HepG2 (cell line): ENCODE data around the gene GNG7. TPM values are rescaled to one million over a fixed set of nuclear protein-coding genes. Genes with fewer than 3 reads are reported as not detected.

Experiments used
- FOXA3 ChIP-seq: IDR thresholded peaks from 2 replicates; pipeline ENCODE4 v1.6.1; 2016; ENCODE audit warnings: missing genetic modification reagents, missing compliant biosample characterization
- GFI1 ChIP-seq: sonication (generic); formaldehyde crosslinking; IDR thresholded peaks from 2 replicates; pipeline ENCODE4 v1.5.0; 2020; ENCODE audit warnings: missing genetic modification reagents, mild to moderate bottlenecking, borderline replicate concordance
- IKZF1 ChIP-seq: fragments of 450-650 bp; IDR thresholded peaks from 2 replicates; pipeline ENCODE4 v1.7.1; 2016
- KDM2A ChIP-seq: sonication (generic); formaldehyde crosslinking; IDR thresholded peaks from 2 replicates; pipeline ENCODE4 v1.4.0; 2020; ENCODE audit warnings: low read depth, missing genetic modification reagents, borderline replicate concordance
- NFRKB ChIP-seq: fragments of 450-650 bp; IDR thresholded peaks from 2 replicates; pipeline ENCODE4 v1.6.1; 2017
- PAF1 ChIP-seq: IDR thresholded peaks from 2 replicates; pipeline ENCODE4 v1.6.1; 2016; ENCODE audit warnings: missing genetic modification reagents, missing compliant biosample characterization
- PRDM4 ChIP-seq: sonication (generic); formaldehyde crosslinking; IDR thresholded peaks from 2 replicates; pipeline ENCODE4 v1.9.0; 2021; ENCODE audit warnings: missing genetic modification reagents, borderline replicate concordance
- RBAK ChIP-seq: sonication (generic); formaldehyde crosslinking; IDR thresholded peaks from 2 replicates; pipeline ENCODE4 v1.5.1; 2020; ENCODE audit warnings: mild to moderate bottlenecking, missing genetic modification reagents
- RBM39 ChIP-seq: fragments of 200-400 bp; formaldehyde crosslinking; IDR thresholded peaks from one replicate; pipeline ENCODE4 v1.6.1; 2018; ENCODE audit warnings: antibody characterized with exemption, mild to moderate bottlenecking, low read depth, low read length; ENCODE audit not compliant: poor library complexity, severe bottlenecking
- TCF7 ChIP-seq: sonication (generic); IDR thresholded peaks from 2 replicates; pipeline ENCODE4 v1.6.1; 2016; ENCODE audit warnings: antibody characterized with exemption, low read depth
- TEF ChIP-seq: sonication (generic); formaldehyde crosslinking; IDR thresholded peaks from 2 replicates; pipeline ENCODE4 v1.5.0; 2020; ENCODE audit warnings: missing genetic modification reagents
- ZFP82 ChIP-seq: sonication (generic); formaldehyde crosslinking; IDR thresholded peaks from 2 replicates; pipeline ENCODE4 v1.5.1; 2020; ENCODE audit warnings: mild to moderate bottlenecking, missing genetic modification reagents, borderline replicate concordance
- ZHX1 ChIP-seq: sonication (generic); formaldehyde crosslinking; IDR thresholded peaks from 2 replicates; pipeline ENCODE4 v1.8.1; 2022; ENCODE audit warnings: low read depth, mild to moderate bottlenecking, missing genetic modification reagents
- ZNF460 ChIP-seq: sonication (generic); formaldehyde crosslinking; IDR thresholded peaks from 2 replicates; pipeline ENCODE4 v1.5.1; 2020; ENCODE audit warnings: missing genetic modification reagents, mild to moderate bottlenecking, borderline replicate concordance
- ZNF484 ChIP-seq: sonication (generic); formaldehyde crosslinking; IDR thresholded peaks from 2 replicates; pipeline ENCODE4 v1.5.1; 2020; ENCODE audit warnings: mild to moderate bottlenecking, low read depth, missing genetic modification reagents, borderline replicate concordance
- ZNF672 ChIP-seq: sonication (generic); formaldehyde crosslinking; IDR thresholded peaks from 2 replicates; pipeline ENCODE4 v1.8.1; 2022; ENCODE audit warnings: missing genetic modification reagents
- ZNF704 ChIP-seq: sonication (generic); formaldehyde crosslinking; IDR thresholded peaks from 2 replicates; pipeline ENCODE4 v1.8.1; 2023; ENCODE audit warnings: mild to moderate bottlenecking, inconsistent platforms, moderate library complexity, missing genetic modification reagents, borderline replicate concordance
- ZNF800 ChIP-seq: sonication (generic); formaldehyde crosslinking; IDR thresholded peaks from 2 replicates; pipeline ENCODE4 v1.4.0; 2020; ENCODE audit warnings: missing genetic modification reagents
- ZNF816 ChIP-seq: sonication (generic); formaldehyde crosslinking; IDR thresholded peaks from 2 replicates; pipeline ENCODE4 v1.8.0; 2022; ENCODE audit warnings: missing genetic modification reagents, mild to moderate bottlenecking, borderline replicate concordance
- ZNF891 ChIP-seq: sonication (generic); formaldehyde crosslinking; IDR thresholded peaks from 2 replicates; pipeline ENCODE4 v1.5.0; 2020; ENCODE audit warnings: mild to moderate bottlenecking, missing genetic modification reagents
- polyA plus RNA-seq, 8 experiments: library from polyadenylated mRNA; depleted of rRNA in 3 of 8; stranded (reverse) in 7 of 8; unstranded in 1 of 8; fragments of >200 nt; fragmentation: Illumina TruSeq in 4 of 8; extraction: Trizol in 4 of 8; gene quantifications; 2 replicates each; pipeline versions ENCODE4 v1.2.1 to v1.2.3, GENCODE V29; 2011 to 2016; ENCODE audit warnings: low read depth in 4 of 8, missing spikeins in 1 of 8, mixed read lengths in 1 of 8; ENCODE audit not compliant: insufficient read depth in 1 of 8
- total RNA-seq, 5 experiments: library from RNA; depleted of rRNA; stranded (reverse); fragments of >200 nt; fragmentation: Illumina TruSeq; extraction: Trizol; gene quantifications; 2 replicates each; pipeline ENCODE4 v1.2.3, GENCODE V29; 2016; ENCODE audit warnings: low read depth in 1 of 5

GNG7 gene
- total and polyA plus RNA-seq, 2 of the 13 experiments (the other 11 are each of a cell fraction or from before 2014, with no cell fraction given), result 1.4 to 3.3 TPM

- TF ChIP-seq ZNF460 (CRISPR knock-in tag) (no peak), ZNF800 (CRISPR knock-in tag) (0 out of 2 replicates have a peak, but pooled peaks have one; percentile 31), IKZF1 (no peak), TCF7 (peak; percentile 46; the same call in 1 of the 2 replicates), NFRKB (no peak), ZNF672 (CRISPR knock-in tag) (no peak), TEF (CRISPR knock-in tag) (no peak), PRDM4 (CRISPR knock-in tag) (no peak), ZFP82 (CRISPR knock-in tag) (no peak), KDM2A (peak; percentile 54; the same call in 1 of the 2 replicates), ZNF891 (CRISPR knock-in tag) (no peak), RBM39 (no peak), ZNF816 (peak; percentile 38; the same call in 1 of the 2 replicates), RBAK (CRISPR knock-in tag) (no peak), ZNF484 (CRISPR knock-in tag) (no peak), ZHX1 (peak; percentile 88), FOXA3 (peak; percentile 99), GFI1 (CRISPR knock-in tag) (peak; percentile 71), ZNF704 (CRISPR knock-in tag) (no peak), PAF1 (CRISPR knock-in tag) (no peak)
These were observed 195.4 kb downstream of the GNG7 start (continued) for GRCh38 chr19:2507109-2507508.
